ENCODE measurements around the gene ABCA4. TPM values are rescaled to one million over a fixed set of nuclear protein-coding genes. Genes with fewer than 3 reads are reported as not detected.

Gene ABCA4
- total and polyA plus RNA-seq, 2 of the 8 experiments (the other 6 are each of a cell fraction or from before 2014, with no cell fraction given), result 0.06 TPM; not detected in 1

- no peak overlapping the region for H2BK15ac ChIP-seq (ENCODE audit: low read length)
- POLR2A ChIA-PET (ENCODE audit: partially characterized antibody), result no interaction called here
- no peak overlapping the region for H2BK20ac ChIP-seq (ENCODE audit: low read length)
- H3K79me2 ChIP-seq (ENCODE audit: control insufficient read depth in 1 of 2, insufficient read depth in 2 of 2, low read length in 2 of 2), result no peaks in the 10 kb centered on the region
- no peak overlapping the region; a peak in 1 of 7 replicates for H3K9ac ChIP-seq (replicated peaks in 1 of 4; ENCODE audit: extremely low read depth in 1 of 4, low read depth in 3 of 4, low read length in 3 of 4)
- no peaks in the 10 kb centered on the region for H3K36me3 ChIP-seq (ENCODE audit: control insufficient read depth in 2 of 4, insufficient read depth in 4 of 4, low read length in 3 of 4)
- H3K18ac ChIP-seq (ENCODE audit: extremely low read depth, low read length), result no peak overlapping the region
- H3K23me2 ChIP-seq (ENCODE audit: low read depth, low read length), result no peaks in the 10 kb centered on the region
- H3K14ac ChIP-seq (ENCODE audit: insufficient read length), result no peak overlapping the region
- H3K4ac ChIP-seq (replicated peaks; ENCODE audit: insufficient read length, low read depth, low read length), result no peak overlapping the region
- no peak for FAIRE-seq
- no peaks in the 10 kb centered on the region for H3K27me3 ChIP-seq (replicated peaks in 1 of 4; ENCODE audit: control insufficient read depth in 3 of 4, extremely low read depth in 1 of 4, insufficient read depth in 3 of 4, low read length in 3 of 4)
- peak overlapping the region; percentile 44 for H2AFZ ChIP-seq (ENCODE audit: low read length)
- CTCF ChIA-PET (ENCODE audit: partially characterized antibody), result interaction anchor here (0.6 to 1.6 kb wide), 2 partner anchors 86 to 131 kb away, joined by 3 to 6 read pairs; no protein-coding TSS in a partner anchor
- no peak overlapping the region for H2BK5ac ChIP-seq (ENCODE audit: low read depth, low read length)
- no peak overlapping the region for H3K4me3 ChIP-seq (ENCODE audit: extremely low read depth in 1 of 4, insufficient read depth in 2 of 4, low read depth in 3 of 4, low read length in 4 of 4)
- no peak overlapping the region for H3K23ac ChIP-seq (ENCODE audit: insufficient read length)
- no peak overlapping the region for H3K56ac ChIP-seq (replicated peaks; ENCODE audit: insufficient read length, low read depth, low read length)
- no peak for DNase-seq (ENCODE audit: low read depth in 1 of 2, low spot score in 2 of 2)
- peaks cover 0 to 7% (median 3%) of the 10 kb centered on the region in 4 experiments; a peak in 2 of 7 replicates for H3K4me1 ChIP-seq (replicated peaks in 1 of 4; ENCODE audit: control insufficient read depth in 3 of 4, insufficient read depth in 4 of 4, low read length in 3 of 4)
- H4K5ac ChIP-seq (ENCODE audit: insufficient read length, low read depth, low read length), result no peak overlapping the region
- no peak overlapping the region for H2AK5ac ChIP-seq (ENCODE audit: low read depth, low read length)
- WGBS, 2 experiments (ENCODE audit: extremely low coverage in 1 of 2, insufficient coverage in 1 of 2, insufficient read length in 1 of 2, insufficient replicate concordance in 2 of 2, low coverage in 1 of 2, low lambda C conversion rate in 2 of 2, missing lambda C conversion rate in 1 of 2), result 69% methylated on average over 6 of the region's 6 CpGs; no CpG with 5 or more reads in 1 of the 2 experiments
- H4K20me1 ChIP-seq (replicated peaks in 1 of 2; ENCODE audit: control insufficient read depth in 1 of 2, insufficient read depth in 2 of 2, low read length in 2 of 2), result no peaks in the 10 kb centered on the region
- H2BK120ac ChIP-seq (replicated peaks; ENCODE audit: low read depth, low read length), result no peak overlapping the region
- peak overlapping the region in 1 of 2 experiments; percentile 44; a peak in 1 of 4 replicates for H3K4me2 ChIP-seq (ENCODE audit: insufficient read depth in 1 of 2, low read depth in 2 of 2, low read length in 2 of 2)
- no peaks in the 10 kb centered on the region for H3K9me3 ChIP-seq (ENCODE audit: insufficient read depth in 2 of 2, low read depth in 1 of 2, low read length in 1 of 2)
- H3K79me1 ChIP-seq (ENCODE audit: low read depth, low read length), result no peaks in the 10 kb centered on the region
- H4K91ac ChIP-seq (replicated peaks; ENCODE audit: insufficient read length, low read length), result no peak overlapping the region
- H3K27ac ChIP-seq (ENCODE audit: low read depth, low read length), result no peak overlapping the region
- H2BK12ac ChIP-seq (ENCODE audit: low read depth, low read length), result no peak overlapping the region
- H4K8ac ChIP-seq (ENCODE audit: extremely low read depth, insufficient read depth, low read length), result no peak overlapping the region
- TF ChIP-seq EZH2 (IDR thresholded peaks at IDR 0.05; ENCODE audit: low read depth, low read length, severe bottlenecking) (no peak), EP300 (IDR thresholded peaks at IDR 0.05; ENCODE audit: borderline replicate concordance in 1 of 2, low read depth in 2 of 2, low read length in 2 of 2) (no peak), SAP30 (IDR thresholded peaks at IDR 0.05; ENCODE audit: insufficient read depth, insufficient replicate concordance, low read length) (no peak), SP1 (IDR thresholded peaks at IDR 0.05; ENCODE audit: low read depth, low read length) (no peak), POLR2AphosphoS5 (IDR thresholded peaks at IDR 0.05; ENCODE audit: low read depth, low read length) (no peak), USF2 (IDR thresholded peaks at IDR 0.05; ENCODE audit: low read length) (no peak; the same call in 1 of the 2 replicates), TCF12 (IDR thresholded peaks at IDR 0.05; ENCODE audit: low read depth, low read length) (no peak), CHD2 (IDR thresholded peaks at IDR 0.05; ENCODE audit: low read length) (no peak), RAD21 (IDR thresholded peaks at IDR 0.05 in 1 of 2, conservative IDR thresholded peaks at IDR 0.05 in 1 of 2; ENCODE audit: low read depth in 2 of 2, low read length in 2 of 2) (peak in 1 of 2 experiments; percentile 28; a peak in 1 of 4 replicates)
Measured at GRCh38 chr1:94125551-94126514, 4.9 kb upstream of the ABCA4 start.
